Measurements from ENCODE around the gene RPIA.

- no peak for TF ChIP-seq ZFP3 (CRISPR knock-in tag; IDR thresholded peaks at IDR 0.05)
- TF ChIP-seq CSDC2 (CRISPR knock-in tag; IDR thresholded peaks at IDR 0.05) = no peak
- TF ChIP-seq ESRRG (CRISPR knock-in tag; IDR thresholded peaks at IDR 0.05) = no peak
- TF ChIP-seq TCF4 (CRISPR knock-in tag; IDR thresholded peaks at IDR 0.05; ENCODE audit: borderline replicate concordance) = no peak
- TF ChIP-seq GLIS3 (CRISPR knock-in tag; IDR thresholded peaks at IDR 0.05) = no peak
- TF ChIP-seq, protein P1, sequence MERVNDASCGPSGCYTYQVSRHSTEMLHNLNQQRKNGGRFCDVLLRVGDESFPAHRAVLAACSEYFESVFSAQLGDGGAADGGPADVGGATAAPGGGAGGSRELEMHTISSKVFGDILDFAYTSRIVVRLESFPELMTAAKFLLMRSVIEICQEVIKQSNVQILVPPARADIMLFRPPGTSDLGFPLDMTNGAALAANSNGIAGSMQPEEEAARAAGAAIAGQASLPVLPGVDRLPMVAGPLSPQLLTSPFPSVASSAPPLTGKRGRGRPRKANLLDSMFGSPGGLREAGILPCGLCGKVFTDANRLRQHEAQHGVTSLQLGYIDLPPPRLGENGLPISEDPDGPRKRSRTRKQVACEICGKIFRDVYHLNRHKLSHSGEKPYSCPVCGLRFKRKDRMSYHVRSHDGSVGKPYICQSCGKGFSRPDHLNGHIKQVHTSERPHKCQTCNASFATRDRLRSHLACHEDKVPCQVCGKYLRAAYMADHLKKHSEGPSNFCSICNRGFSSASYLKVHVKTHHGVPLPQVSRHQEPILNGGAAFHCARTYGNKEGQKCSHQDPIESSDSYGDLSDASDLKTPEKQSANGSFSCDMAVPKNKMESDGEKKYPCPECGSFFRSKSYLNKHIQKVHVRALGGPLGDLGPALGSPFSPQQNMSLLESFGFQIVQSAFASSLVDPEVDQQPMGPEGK (CRISPR knock-in tag; IDR thresholded peaks at IDR 0.05; ENCODE audit: borderline replicate concordance) = no peak
- TF ChIP-seq RARB (CRISPR knock-in tag; IDR thresholded peaks at IDR 0.05) = no peak
Observed at GRCh38 chr2:88714667-88715066, 23.2 kb downstream of the RPIA start.

Data from SK-N-SH treated with all-trans-retinoic acid at 6 μM for 48 hours (cell line).